Activated gamma-delta T cell (primary cell): Measurements from ENCODE around the gene NPPC.
"Not testable (repeated sequence)": the region's sequence is repeated elsewhere in the genome, so short reads cannot be mapped to it uniquely, and the experiment has no call there.

Experiments
- DNase-seq: peaks from one replicate; lab custom pipeline; 2025; lab: John Stamatoyannopoulos, UW
- total RNA-seq, 2 donors: gene quantifications; one replicate each; lab custom pipeline; 2026; lab: John Stamatoyannopoulos, UW

The NPPC gene
- 0.09 to 0.15 reads per million in 2 donors for total RNA-seq

GRCh38 chr2:231926180-231926741 lies at the start of gene NPPC:
TSS of gene NPPC (minus strand) at chr2:231926396. CDS start at chr2:231926249, 147 bp downstream.
- DNase-seq: no peak

- no peak for DNase-seq
These were observed 48.8 kb upstream of the NPPC start for GRCh38 chr2:231975001-231975400.

- no peak for DNase-seq
These were observed 44.3 kb upstream of the NPPC start for GRCh38 chr2:231970461-231970860.

- no peak for DNase-seq
These were observed 42.6 kb upstream of the NPPC start for GRCh38 chr2:231968820-231969219.

GRCh38 chr2:231966886-231967285 lies 40.7 kb upstream of the NPPC start:
- no peak for DNase-seq

GRCh38 chr2:231965102-231965501 lies 38.9 kb upstream of the NPPC start:
- DNase-seq: no peak

GRCh38 chr2:231961349-231962166 lies 35.4 kb upstream of the NPPC start, which contains the start of gene DIS3L2:
TSS of gene DIS3L2 (plus strand) at chr2:231961713. CDS start at chr2:232014928, 53,215 bp downstream.
- DNase-seq: peak; percentile 64

- DNase-seq: no peak
These were observed 34.7 kb upstream of the NPPC start for GRCh38 chr2:231960810-231961348.

- no peak for DNase-seq
These were observed 31.9 kb upstream of the NPPC start for GRCh38 chr2:231957913-231958763.

- DNase-seq: no peak
These were observed 29.7 kb upstream of the NPPC start for GRCh38 chr2:231955758-231956472.

GRCh38 chr2:231951452-231952035 lies 25.3 kb upstream of the NPPC start:
- DNase-seq: no peak

- no peak for DNase-seq
These were observed 21.5 kb upstream of the NPPC start for GRCh38 chr2:231947694-231948093.

GRCh38 chr2:231947112-231947511 lies 20.9 kb upstream of the NPPC start:
- not testable (repeated sequence) for DNase-seq

GRCh38 chr2:231946241-231946814 lies 20.1 kb upstream of the NPPC start:
- DNase-seq: no peak

- DNase-seq: no peak
These were observed 16.0 kb upstream of the NPPC start for GRCh38 chr2:231942180-231942579.

- DNase-seq: no peak
These were observed 15.5 kb upstream of the NPPC start for GRCh38 chr2:231941673-231942072.

GRCh38 chr2:231940795-231941194 lies 14.6 kb upstream of the NPPC start:
- no peak for DNase-seq

GRCh38 chr2:231939022-231939421 lies 12.8 kb upstream of the NPPC start:
- DNase-seq: no peak

GRCh38 chr2:231937057-231937456 lies 10.9 kb upstream of the NPPC start:
- no peak for DNase-seq

GRCh38 chr2:231936491-231936890 lies 10.3 kb upstream of the NPPC start:
- DNase-seq: no peak

- no peak for DNase-seq
These were observed 9.6 kb upstream of the NPPC start for GRCh38 chr2:231935815-231936214.
